ENCODE measurements around the gene AGAP1.

DNA sequence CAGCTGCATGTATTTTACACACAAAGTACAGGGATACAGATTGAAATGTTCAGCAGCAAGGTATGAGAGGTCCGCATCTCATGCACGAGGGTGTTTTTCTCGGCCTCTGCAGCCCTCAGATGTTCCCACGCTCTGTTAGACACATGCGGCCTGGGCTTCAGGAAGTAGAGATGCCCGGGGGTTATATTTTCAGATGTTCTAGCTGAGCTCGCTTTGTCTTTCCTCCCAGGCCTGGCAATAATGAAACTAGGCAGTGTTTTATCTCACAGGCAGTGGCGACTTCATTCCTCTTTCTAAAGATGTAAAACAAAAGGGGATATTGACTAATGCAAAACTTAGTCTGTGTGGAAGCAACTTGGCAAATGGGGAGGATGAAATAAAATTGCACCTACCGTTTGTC, 483.6 kb downstream of the AGAP1 start:
- TF ChIP-seq, protein P1, sequence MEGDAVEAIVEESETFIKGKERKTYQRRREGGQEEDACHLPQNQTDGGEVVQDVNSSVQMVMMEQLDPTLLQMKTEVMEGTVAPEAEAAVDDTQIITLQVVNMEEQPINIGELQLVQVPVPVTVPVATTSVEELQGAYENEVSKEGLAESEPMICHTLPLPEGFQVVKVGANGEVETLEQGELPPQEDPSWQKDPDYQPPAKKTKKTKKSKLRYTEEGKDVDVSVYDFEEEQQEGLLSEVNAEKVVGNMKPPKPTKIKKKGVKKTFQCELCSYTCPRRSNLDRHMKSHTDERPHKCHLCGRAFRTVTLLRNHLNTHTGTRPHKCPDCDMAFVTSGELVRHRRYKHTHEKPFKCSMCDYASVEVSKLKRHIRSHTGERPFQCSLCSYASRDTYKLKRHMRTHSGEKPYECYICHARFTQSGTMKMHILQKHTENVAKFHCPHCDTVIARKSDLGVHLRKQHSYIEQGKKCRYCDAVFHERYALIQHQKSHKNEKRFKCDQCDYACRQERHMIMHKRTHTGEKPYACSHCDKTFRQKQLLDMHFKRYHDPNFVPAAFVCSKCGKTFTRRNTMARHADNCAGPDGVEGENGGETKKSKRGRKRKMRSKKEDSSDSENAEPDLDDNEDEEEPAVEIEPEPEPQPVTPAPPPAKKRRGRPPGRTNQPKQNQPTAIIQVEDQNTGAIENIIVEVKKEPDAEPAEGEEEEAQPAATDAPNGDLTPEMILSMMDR (IDR thresholded peaks at IDR 0.05), result no peak
- TF ChIP-seq POLR2A (IDR thresholded peaks at IDR 0.05), result no peak
